Forelimb muscle (tissue), 1 donor: Measurements from ENCODE around the gene NYAP2. TPM values are rescaled to one million over a fixed set of nuclear protein-coding genes. Genes with fewer than 3 reads are reported as not detected.

Experiments used
- DNase-seq: peaks from one replicate; pipeline ENCODE4 v3.0.0-alpha.2; 2013; ENCODE audit warnings: low read depth
- polyA plus RNA-seq: library from polyadenylated mRNA; unstranded; fragments of 120-200 nt; gene quantifications from one replicate; pipeline ENCODE4 v1.2.1, GENCODE V29; 2013; ENCODE audit not compliant: insufficient read length

The NYAP2 gene
- polyA plus RNA-seq, 1 donor = 0.34 TPM

DNA sequence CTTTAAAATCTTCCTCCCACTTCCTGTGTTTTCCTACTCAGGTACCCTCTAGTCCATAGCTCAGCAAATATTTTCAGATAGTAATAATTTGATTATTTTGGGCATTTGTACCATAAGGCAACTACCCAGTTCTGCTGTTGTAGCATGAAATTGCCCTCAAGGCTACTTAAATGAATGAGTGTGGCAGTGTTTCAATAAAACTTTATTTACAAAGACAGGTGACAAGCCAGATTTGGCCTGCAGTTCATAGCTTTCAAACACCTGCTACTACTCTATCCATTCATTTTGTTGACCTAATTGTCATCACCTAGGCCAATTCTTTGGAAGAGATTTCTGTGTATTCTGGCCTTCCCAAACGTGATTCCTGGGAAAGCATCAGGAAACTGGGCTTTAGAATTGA is 28.9 kb downstream of the NYAP2 start:
- no peak for DNase-seq

DNA sequence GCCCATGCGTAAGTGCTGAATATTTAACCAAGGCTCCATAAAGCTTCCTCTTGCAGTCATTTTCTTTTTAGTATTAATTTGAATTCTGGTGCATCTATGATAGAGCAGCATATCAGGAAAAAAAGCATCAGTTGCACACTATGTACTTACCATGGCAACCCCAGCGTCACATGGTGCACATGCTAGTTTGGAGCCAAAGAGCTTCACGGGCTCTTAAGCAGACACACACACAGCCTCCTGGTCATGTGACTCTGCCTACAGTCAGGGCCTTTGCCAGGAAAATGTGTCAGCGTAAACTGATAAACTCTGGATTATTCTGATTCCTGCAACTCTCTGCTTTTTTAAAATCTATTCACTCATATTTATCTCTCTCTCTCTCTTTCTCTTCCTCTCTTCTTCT is 30.2 kb downstream of the NYAP2 start:
- DNase-seq = peak; percentile 9

DNA sequence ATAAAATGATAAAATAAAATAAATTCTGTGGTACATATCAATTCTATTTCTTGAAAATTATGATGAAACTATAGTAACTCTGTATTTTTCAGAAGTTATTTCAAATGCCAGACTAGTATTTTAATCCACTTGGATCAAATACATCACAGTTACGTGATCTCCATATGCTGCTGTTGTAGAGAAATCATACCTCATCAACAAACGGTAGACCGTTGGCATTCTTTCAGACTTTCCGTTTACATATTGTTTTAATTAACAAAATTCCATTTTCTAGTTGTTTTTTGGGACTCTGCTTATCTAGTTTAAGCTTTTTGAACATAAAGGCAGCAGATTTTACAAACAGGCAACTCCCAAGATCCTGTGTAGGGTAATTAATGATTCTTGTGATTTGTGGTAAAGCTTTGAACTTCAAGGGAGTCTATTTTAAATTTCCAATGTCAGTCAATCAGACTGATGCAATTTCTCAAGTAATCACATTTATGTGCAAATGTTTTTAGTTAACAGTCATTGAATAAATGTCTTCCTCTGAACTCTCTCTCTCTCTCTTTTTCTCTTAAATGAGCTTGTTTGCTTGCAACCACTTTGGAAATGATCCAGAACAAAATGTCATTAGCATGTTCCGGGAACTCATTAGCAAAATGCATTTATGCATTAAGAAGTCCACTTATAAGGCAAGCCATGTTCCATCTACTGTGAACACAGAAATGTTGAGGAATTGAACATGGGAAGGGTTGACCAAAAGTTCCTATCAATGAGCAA is 31.8 kb downstream of the NYAP2 start:
- DNase-seq = no peak

DNA sequence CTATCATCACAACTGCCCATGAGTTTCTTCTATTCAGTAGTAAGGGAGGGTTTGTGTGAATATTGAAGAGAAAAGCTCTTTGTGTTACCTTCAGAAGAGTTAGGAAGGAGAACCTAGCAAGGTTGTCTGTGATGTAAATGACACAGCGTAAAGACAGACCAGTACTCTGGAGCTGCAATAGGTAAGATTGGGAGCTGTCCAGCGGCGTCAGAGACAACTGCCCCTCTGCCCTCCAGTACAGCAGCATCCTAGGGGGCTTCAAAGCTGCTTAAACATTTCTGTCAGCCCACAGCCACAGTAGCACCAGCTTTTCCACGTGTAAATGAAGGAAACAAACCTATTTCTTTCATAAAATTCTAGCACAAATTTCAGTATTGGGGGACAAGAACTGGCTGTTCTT is 34.5 kb downstream of the NYAP2 start:
- DNase-seq = no peak

GRCh38 chr2:225437319-225437718 is 37.8 kb downstream of the NYAP2 start:
- no peak for DNase-seq

DNA sequence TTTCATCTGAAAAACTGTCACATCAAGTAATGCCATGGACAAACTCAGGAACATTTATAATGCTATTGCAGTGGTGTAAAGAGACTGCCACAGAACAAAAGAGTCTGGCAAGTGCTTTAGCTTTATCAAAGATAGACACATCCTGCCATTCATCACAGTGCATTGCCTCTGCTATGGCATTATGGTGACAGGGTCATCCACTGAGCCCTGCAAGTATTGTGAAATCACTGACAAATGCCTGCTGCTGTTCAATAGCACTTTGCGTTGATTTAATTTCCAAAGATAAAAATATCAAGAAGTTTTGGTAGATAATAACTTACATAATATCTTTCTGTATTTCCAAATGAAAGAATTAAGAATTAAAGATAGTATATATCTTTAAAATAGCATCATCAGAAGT is 38.7 kb downstream of the NYAP2 start:
- no peak for DNase-seq

GRCh38 chr2:225452677-225453076 is 53.2 kb downstream of the NYAP2 start:
- DNase-seq = no peak

GRCh38 chr2:225454412-225454811 is 54.9 kb downstream of the NYAP2 start:
- no peak for DNase-seq

DNA sequence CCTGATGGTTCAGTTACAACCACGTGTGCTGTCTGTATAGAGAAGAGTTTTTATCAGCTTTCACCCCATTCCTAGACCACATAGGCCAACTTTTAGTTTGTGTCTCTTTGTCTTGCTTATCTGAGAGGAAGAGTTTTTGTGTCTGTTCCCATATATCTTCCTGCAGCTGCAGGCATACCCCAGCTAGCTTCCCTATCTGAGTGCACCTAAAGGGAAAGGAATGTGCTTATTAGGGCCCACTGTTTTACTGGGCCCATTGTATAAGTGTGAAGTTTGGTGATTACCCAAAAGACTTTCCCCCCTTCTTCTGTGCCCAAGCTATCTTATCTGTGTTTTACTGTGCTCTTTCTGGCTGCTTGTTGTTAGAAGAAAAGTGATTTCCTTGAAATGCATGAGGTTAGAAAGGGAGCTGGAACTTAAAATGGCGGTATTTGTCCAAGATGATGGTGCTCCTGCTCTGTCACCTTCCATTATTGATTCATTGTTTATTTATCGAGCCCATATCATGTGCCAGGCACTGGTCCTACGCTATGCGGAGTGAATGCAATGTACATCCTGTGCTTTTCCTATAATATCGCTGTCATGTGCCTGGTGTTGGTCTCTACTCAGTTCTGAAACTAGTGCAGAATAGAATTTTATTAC is 57.2 kb downstream of the NYAP2 start:
- DNase-seq = no peak

GRCh38 chr2:225457482-225457881 is 58.0 kb downstream of the NYAP2 start:
- DNase-seq = no peak

DNA sequence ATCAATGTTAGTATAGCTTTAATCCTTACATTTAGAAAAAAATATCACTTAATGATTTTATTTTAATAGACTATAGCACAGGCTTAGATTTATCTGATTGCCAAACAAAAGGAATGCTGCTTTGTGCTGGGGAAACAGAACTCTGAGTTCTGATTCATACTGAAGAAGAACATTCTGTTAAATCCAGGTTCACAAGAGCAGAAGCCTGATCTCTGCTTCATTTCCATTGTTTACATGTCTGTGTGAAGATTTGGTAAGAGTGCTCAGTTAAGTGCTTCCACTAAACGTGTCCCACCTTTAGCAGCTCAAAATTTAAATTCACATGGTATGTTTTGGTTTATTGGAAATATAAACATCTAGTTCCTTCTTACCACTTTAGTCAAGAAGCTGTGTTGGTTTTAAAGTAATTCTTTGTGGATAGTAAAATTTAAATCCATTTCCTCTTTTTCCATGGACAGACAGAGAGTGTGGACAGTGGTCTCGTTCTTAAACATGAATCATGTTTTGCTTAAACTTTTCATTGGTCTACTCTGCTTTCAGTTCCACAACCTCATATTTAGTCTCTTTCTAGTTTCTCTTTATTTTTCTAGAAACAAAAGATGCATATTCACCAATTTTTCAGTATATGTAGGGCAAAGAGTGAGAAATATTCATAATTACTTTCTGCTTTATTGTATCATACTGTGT is 59.1 kb downstream of the NYAP2 start:
- DNase-seq = no peak

GRCh38 chr2:225462417-225462816 is 62.9 kb downstream of the NYAP2 start:
- DNase-seq = no peak

DNA sequence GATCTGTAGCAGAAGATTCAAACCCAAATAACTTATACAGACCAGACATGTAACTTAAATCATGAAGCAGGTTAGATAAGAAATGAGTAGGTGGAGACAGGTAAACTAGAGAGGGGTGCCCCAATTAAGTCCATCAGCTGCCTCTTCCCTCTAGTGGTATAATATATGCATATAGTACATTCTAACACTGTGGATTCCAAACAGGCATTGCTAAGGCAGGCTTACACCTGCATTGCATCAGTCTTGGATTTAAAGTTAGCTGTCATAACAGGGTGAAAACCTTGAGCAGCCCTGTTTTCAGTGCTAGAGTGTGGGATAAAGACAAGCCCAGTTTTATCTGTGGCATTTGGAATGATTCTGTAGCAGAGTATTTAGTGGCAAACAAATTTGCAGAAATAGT is 63.4 kb downstream of the NYAP2 start:
- DNase-seq = no peak

DNA sequence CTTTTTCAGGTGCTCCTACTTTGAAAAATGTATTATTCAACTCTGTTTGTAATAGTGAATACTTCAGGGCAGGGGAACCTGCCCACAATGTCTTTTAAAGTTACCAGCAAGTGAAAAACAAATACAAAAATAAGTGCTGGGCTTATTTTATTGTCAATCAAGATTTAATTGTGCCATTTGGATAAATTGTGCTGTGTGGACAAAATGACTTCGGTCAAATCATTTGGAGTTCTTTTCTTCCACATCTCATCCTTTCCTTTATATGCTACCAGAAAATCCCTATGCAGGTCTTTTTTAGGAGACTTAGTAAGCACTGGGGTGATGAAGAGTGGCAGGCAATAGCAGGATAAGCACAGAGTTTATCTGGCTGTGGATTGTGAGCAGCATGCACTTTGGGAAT is 63.9 kb downstream of the NYAP2 start:
- no peak for DNase-seq

DNA sequence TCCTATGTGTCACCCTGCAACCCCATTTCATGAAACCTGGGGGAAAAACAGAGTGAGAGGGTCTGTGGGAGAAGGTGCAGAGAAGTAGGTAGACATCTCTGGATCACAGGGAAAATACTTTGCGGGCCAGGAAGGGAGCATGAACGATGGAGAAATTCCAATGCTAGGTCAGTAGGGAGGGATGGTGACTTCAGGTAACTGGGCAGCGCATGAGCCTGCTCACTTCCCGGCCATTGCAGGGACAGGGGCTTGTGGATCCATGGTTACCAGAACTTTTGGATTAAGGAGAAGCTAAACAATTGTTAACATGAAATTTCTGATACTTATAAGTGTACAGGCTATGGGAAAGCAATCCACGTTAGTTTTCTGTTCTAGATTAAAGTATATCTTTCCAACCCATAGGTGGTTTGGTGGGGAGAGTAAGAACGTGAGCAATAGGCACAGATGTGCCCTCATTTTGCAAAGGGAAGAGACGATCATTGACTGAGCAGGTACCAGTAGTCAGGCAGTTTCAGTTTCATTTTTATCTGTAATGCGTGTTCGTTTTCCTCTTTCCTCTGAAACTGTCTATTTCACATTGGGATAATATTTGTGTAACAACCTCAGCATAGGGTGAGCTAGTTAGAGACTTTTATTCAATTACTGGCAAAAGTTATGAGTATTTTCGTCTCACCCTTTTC is 65.0 kb downstream of the NYAP2 start:
- no peak for DNase-seq

DNA sequence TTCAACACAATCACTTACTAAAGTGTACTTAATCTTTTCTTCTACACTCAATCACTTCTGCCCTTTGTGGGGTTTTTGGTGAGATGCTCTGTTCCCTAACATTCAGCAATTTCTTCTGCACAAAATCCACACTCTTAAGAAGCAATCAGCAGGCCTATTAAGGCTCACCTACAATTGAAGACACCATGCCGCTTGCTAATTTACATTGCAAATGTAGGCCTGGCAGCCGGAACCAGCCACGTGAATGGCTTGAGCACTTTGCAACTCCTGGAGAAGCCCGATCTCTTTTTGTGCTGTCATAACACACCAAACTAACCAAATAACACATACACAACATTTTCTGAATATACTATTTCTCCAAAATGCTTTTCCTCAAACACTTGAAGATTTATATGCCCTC is 66.3 kb downstream of the NYAP2 start:
- DNase-seq = no peak

DNA sequence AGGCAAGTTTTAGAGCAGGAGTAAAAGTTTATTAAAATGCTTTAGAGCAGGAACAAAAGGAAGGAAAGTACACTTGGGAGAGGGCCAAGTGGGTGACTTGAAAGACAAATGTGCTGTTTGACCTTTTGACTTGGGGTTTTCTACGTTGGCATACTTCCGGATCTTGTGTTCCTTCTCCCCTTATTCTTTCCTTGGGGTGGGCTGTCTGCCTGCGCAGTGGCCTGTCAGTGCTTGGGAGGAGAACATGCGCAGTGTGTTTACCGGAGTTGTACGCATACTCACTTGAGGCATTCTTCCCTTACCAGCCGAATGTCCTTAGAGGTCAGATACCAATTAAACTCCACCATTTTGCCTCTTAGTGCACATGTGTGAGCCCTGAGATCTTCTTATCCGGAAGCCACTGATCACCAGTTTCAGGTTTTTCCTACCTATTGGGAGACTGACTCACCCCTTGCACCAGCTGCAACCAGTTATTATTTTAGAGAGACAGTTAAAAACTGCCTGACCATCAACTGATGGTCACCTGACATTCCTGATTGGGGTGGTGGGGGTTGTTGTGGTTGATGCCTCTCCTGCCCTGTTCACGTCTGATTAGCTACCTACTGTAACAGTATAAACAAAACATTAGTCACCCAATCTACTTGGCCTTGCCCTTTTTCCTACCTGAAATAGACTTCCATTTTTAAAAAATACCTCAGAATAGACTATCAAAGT is 67.5 kb downstream of the NYAP2 start:
- DNase-seq = no peak

- DNase-seq = no peak
These were observed 68.6 kb downstream of the NYAP2 start for GRCh38 chr2:225468131-225468530.

- no peak for DNase-seq
These were observed 71.5 kb downstream of the NYAP2 start for GRCh38 chr2:225471039-225471438.

GRCh38 chr2:225471482-225471881 is 72.0 kb downstream of the NYAP2 start:
- DNase-seq = no peak

DNA sequence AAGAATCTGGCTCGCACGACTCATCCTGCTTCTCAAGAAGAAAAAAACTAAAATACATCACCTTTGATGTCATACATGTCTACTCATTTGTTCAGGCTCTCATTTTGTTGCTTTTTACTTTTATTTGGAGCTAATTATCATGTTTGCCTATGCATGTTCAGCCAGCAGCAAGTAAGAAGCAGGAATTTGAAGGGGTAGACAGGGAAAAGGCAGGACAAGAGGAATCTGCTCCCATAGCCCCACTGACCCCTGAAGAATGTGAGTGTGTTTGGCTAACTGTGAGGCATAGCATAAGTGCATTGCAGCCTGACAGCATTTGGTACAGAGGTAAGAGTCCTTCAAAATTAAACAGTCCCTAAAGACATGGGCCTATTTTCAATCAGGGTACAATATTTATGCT is 72.7 kb downstream of the NYAP2 start:
- DNase-seq = no peak

GRCh38 chr2:225479386-225479785 is 79.9 kb downstream of the NYAP2 start:
- DNase-seq = no peak
